Measurements from ENCODE around the gene TNRC18. TPM values are rescaled to one million over a fixed set of nuclear protein-coding genes. Genes with fewer than 3 reads are reported as not detected.

TNRC18 gene
- total RNA-seq, 1 experiment from 2014 or later = 159 TPM

DNA sequence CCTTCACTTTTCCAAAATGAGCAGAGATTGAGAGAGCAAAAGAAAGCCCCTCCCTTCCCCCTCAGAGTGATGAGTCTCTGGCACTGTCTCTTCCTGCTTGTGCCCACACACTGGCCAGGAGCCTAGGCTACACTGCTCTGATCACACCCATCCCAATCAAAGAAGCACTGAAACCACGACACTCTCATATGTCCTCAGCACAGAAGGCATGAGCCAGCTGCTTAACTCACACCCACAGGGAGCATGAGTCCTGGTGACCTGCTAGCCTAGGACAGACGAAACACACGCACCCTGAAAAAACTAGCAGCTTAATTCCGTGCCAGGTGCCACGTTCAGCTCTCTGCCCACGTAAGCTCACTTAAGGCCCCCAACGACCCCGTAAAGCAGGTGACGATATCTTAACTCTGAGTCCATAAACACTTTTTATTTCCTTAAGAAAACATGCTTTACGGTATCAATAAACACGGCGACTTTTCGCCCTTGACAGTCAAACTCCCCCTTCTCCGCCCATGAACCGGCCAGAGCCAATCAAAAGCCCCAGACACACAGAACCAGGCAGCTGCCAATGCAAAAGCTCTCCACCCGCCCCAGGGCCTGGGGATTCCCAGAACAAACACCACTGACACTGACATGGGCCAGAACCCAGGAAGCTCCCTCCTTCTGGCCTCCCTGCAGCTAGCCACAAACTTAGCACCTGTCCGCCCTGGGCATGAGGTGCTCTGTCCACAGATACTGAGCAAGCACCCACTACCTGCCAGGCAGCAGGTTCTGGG is 69.0 kb downstream of the TNRC18 start:
- H3K4me3 ChIP-seq = no peak overlapping the region
- no peaks in the 10 kb centered on the region for H3K9me2 ChIP-seq (ENCODE audit: insufficient read depth)
- H3K9me3 ChIP-seq (ENCODE audit: insufficient read depth, low read depth) = no peaks in the 10 kb centered on the region
- no peaks in the 10 kb centered on the region for H3K4me1 ChIP-seq (replicated peaks; ENCODE audit: insufficient read depth)
- peaks cover 19% of the 10 kb centered on the region; the same call in 1 of the 2 replicates for H3F3A ChIP-seq (ENCODE audit: insufficient read depth, low read depth)
- DNase-seq = no peak
- no peak overlapping the region for H2AFZ ChIP-seq
- ChIA-PET POLR2A (ENCODE audit: unreplicated experiment) (no interaction called here), CTCF (interaction anchor here (0.5 to 0.7 kb wide), 4 partner anchors 10 to 110 kb away, joined by 3 to 20 read pairs (median 10); no protein-coding TSS in a partner anchor)
- no peaks in the 10 kb centered on the region for H3K27me3 ChIP-seq (ENCODE audit: insufficient read depth, low read depth)
- intact Hi-C loops (cut with micrococcal nuclease; ENCODE audit: unreplicated experiment) = no loop called here
- no peak for TF ChIP-seq EZH2 (IDR thresholded peaks at IDR 0.05; ENCODE audit: low read depth)
- TF ChIP-seq, protein P1, sequence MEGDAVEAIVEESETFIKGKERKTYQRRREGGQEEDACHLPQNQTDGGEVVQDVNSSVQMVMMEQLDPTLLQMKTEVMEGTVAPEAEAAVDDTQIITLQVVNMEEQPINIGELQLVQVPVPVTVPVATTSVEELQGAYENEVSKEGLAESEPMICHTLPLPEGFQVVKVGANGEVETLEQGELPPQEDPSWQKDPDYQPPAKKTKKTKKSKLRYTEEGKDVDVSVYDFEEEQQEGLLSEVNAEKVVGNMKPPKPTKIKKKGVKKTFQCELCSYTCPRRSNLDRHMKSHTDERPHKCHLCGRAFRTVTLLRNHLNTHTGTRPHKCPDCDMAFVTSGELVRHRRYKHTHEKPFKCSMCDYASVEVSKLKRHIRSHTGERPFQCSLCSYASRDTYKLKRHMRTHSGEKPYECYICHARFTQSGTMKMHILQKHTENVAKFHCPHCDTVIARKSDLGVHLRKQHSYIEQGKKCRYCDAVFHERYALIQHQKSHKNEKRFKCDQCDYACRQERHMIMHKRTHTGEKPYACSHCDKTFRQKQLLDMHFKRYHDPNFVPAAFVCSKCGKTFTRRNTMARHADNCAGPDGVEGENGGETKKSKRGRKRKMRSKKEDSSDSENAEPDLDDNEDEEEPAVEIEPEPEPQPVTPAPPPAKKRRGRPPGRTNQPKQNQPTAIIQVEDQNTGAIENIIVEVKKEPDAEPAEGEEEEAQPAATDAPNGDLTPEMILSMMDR (conservative IDR thresholded peaks at IDR 0.05) = no peak
- peaks cover 27% of the 10 kb centered on the region for H3K36me3 ChIP-seq (ENCODE audit: low read depth)
- H3K4me2 ChIP-seq = no peak overlapping the region
- H3K27ac ChIP-seq = no peak overlapping the region
- peaks cover 32% of the 10 kb centered on the region for H3K79me2 ChIP-seq (ENCODE audit: low read depth)
- peaks cover 71% of the 10 kb centered on the region for H4K20me1 ChIP-seq (ENCODE audit: insufficient read depth)
- BruUV-seq (replicated peaks) = no TSS peak

DNA sequence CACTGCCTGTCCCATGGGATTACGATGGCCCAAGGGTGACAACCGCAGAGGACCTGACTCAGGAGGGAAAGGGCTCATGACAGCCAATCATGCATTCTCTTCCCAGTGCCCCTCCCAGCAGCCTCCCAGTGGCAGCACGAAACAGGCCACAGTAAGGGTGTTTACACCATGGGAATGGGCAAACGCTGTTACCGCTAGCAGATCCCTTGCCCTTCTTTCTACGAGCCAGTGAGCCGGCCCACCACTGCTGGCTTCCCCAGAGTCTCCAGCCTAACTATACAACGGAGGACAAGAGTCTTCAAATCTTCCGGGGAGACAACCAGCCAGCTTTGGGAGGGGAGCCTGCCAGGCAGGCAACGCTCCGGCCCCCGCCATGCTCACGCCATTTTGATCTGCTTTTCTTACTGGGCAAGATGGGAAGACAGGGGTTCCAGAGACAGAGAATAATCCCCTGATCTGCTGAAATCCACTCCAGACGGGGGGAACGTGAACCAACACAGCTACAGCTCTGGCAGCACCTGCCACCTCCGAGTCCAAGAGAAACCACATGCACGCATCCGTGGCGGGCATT is 71.1 kb downstream of the TNRC18 start:
- Histone ChIP-seq H4K20me1 (ENCODE audit: insufficient read depth) (peaks cover 73% of the 10 kb centered on the region), H3K9me2 (ENCODE audit: insufficient read depth) (no peaks in the 10 kb centered on the region), H3K27me3 (ENCODE audit: insufficient read depth, low read depth) (no peaks in the 10 kb centered on the region), H3K36me3 (ENCODE audit: low read depth) (peaks cover 10% of the 10 kb centered on the region), H3K79me2 (ENCODE audit: low read depth) (peaks cover 32% of the 10 kb centered on the region), H3F3A (ENCODE audit: insufficient read depth, low read depth) (peaks cover 14% of the 10 kb centered on the region; the same call in 1 of the 2 replicates), H3K9me3 (ENCODE audit: insufficient read depth, low read depth) (no peaks in the 10 kb centered on the region), H3K4me1 (replicated peaks; ENCODE audit: insufficient read depth) (no peaks in the 10 kb centered on the region), H3K4me2 (no peak overlapping the region), H3K27ac (no peak overlapping the region), H3K4me3 (no peak overlapping the region), H2AFZ (no peak overlapping the region)
- DNase-seq = no peak
- ChIA-PET CTCF (no interaction called here), POLR2A (ENCODE audit: unreplicated experiment) (no interaction called here)
- intact Hi-C loops (cut with micrococcal nuclease; ENCODE audit: unreplicated experiment) = no loop called here
- TF ChIP-seq, protein P1 (conservative IDR thresholded peaks at IDR 0.05) = no peak
- TF ChIP-seq EZH2 (IDR thresholded peaks at IDR 0.05; ENCODE audit: low read depth) = no peak
- BruUV-seq (replicated peaks) = no TSS peak

DNA sequence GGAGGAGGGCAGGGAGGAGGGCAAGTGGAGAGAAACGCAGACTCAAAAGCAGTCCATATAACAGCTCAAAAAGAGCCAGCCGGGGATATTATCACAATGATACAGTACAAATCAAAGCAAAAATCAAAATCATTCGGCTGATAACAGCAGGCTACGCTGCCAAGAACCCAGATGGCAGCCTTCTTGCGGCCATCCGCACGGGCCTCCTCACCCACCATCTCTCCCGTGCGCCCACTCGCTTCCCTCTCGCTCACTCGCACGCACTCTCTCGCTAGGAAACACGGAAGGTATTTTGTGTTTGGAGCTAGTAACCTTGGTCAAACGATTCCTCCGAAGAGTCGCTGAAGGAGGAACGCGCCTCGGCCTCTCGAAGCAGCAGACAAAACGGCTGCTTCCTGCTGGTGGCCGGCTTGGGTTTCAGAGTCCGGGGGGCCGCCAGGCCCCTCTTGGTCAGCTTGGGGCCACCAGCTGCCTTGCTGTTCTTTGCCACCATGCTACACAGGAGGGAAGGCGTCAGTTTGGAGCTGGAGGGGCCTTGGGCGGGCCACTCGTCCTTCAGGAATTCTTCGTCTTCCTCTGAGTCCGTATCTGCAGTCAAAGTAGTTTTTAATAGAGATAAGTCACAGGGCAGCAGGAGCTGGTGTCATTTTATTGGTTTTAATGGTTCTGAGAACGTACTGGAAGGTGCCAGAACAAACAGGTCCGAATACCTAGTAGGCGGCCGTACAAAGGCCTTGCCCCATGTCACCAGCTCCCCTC is 71.9 kb downstream of the TNRC18 start:
- TF ChIP-seq, protein P1 (conservative IDR thresholded peaks at IDR 0.05) = no peak
- TF ChIP-seq EZH2 (IDR thresholded peaks at IDR 0.05; ENCODE audit: low read depth) = no peak
- H3K79me2 ChIP-seq (ENCODE audit: low read depth) = peaks cover 32% of the 10 kb centered on the region
- intact Hi-C loops (cut with micrococcal nuclease; ENCODE audit: unreplicated experiment) = no loop called here
- no peak overlapping the region for H3K4me2 ChIP-seq
- peaks cover 14% of the 10 kb centered on the region; the same call in 1 of the 2 replicates for H3F3A ChIP-seq (ENCODE audit: insufficient read depth, low read depth)
- H3K27me3 ChIP-seq (ENCODE audit: insufficient read depth, low read depth) = no peaks in the 10 kb centered on the region
- ChIA-PET CTCF (interaction anchor here (0.6 to 0.7 kb wide), 2 partner anchors 72 to 110 kb away, joined by 3 to 4 read pairs; no protein-coding TSS in a partner anchor), POLR2A (ENCODE audit: unreplicated experiment) (no interaction called here)
- H4K20me1 ChIP-seq (ENCODE audit: insufficient read depth) = peaks cover 74% of the 10 kb centered on the region
- H3K36me3 ChIP-seq (ENCODE audit: low read depth) = peaks cover 9% of the 10 kb centered on the region; the same call in 1 of the 2 replicates
- H2AFZ ChIP-seq = no peak overlapping the region
- DNase-seq = no peak
- H3K9me3 ChIP-seq (ENCODE audit: insufficient read depth, low read depth) = no peaks in the 10 kb centered on the region
- no TSS peak for BruUV-seq (replicated peaks)
- no peak overlapping the region for H3K4me3 ChIP-seq
- H3K9me2 ChIP-seq (ENCODE audit: insufficient read depth) = no peaks in the 10 kb centered on the region
- no peak overlapping the region for H3K27ac ChIP-seq
- H3K4me1 ChIP-seq (replicated peaks; ENCODE audit: insufficient read depth) = no peaks in the 10 kb centered on the region
